SIG-M5 treated with dmso at 0.1 percent for 504 hours (cell line): ENCODE results near the gene ATP2A1.

ENCODE experiments used
- DNase-seq: peaks from one replicate; lab custom pipeline; 2025; ENCODE audit not compliant: unreplicated experiment; lab: John Stamatoyannopoulos, UW

ATP2A1 gene

GRCh38 chr16:28878083-28878926 is at the start of gene ATP2A1:
TSS of gene ATP2A1 (plus strand) at chr16:28878488. CDS start at chr16:28878672, 184 bp downstream.
- no peak for DNase-seq

GRCh38 chr16:28829747-28830146 is 48.5 kb upstream of the ATP2A1 start:
- no peak for DNase-seq

DNA sequence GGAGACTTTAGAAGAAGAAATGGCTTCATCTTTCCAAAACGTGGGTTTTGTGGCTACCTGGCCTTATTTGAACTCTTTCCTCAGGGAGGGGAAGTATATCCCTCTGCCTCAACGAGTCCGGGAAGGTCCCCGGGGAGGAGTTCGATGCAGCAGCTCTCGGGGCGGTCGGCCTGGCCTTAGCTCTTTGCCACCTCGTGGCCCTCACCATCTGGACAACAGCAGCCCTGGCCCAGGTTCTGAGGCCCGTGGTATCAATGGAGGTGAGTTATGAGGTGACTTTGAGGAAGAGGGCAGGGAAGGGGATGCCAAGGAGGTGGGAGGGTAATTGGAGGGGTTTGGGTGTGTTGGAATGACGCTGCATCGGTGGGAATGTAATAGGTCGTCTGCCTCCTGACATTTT is 47.8 kb upstream of the ATP2A1 start:
- DNase-seq, result no peak

DNA sequence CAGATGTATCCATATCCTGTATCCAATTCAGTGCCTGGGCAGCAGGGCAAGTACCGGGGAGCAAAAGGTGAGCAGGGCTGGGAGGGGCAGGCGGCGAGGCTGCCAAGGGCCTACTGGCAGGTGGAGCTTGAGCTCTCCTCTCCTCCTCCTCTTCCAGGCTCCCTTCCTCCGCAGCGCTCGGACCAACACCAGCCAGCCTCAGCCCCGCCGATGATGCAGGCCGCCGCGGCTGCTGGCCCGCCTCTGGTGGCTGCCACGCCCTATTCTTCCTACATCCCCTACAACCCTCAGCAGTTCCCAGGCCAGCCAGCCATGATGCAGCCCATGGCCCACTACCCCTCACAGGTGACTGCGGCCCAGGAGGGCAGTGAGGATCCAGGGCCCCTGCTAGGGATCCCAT is 43.9 kb upstream of the ATP2A1 start:
- DNase-seq, result no peak

DNA sequence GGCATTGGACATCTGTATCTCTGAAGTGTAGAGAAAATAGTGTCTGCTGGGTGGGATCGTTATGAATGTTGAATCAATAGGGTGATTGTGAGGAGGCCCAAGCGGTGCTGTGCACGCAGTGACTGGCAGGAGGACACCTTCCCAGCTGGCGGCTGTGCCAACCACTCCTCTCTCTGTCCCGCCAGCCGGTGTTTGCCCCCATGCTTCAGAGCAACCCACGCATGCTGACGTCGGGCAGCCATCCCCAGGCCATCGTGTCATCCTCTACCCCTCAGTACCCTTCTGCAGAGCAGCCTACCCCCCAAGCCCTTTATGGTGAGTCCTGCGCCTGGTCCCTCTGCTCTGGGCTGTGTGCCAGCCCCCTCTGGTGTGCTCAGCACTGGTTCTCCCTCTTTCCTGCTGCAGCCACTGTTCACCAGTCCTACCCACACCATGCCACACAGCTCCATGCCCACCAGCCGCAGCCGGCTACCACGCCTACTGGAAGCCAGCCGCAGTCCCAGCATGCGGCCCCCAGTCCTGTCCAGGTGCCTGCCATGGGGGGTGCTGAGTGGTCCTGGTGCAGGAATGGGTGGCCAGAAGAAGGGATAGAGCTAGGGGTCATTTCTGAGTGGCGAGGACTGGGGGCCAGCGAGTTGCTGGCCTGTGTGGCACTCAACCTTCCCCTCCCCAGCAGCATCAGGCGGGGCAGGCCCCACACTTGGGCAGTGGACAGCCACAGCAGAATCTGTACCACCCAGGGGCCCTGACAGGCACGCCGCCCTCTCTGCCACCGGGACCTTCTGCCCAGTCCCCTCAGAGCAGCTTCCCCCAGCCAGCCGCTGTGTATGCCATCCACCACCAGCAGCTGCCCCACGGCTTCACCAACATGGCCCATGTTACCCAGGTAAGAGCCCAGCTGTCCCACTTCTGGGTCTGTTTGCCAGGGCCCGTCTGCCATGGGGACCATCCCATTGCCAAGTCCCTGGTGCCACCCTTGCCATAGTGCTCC is 43.1 kb upstream of the ATP2A1 start:
- DNase-seq, result no peak

DNA sequence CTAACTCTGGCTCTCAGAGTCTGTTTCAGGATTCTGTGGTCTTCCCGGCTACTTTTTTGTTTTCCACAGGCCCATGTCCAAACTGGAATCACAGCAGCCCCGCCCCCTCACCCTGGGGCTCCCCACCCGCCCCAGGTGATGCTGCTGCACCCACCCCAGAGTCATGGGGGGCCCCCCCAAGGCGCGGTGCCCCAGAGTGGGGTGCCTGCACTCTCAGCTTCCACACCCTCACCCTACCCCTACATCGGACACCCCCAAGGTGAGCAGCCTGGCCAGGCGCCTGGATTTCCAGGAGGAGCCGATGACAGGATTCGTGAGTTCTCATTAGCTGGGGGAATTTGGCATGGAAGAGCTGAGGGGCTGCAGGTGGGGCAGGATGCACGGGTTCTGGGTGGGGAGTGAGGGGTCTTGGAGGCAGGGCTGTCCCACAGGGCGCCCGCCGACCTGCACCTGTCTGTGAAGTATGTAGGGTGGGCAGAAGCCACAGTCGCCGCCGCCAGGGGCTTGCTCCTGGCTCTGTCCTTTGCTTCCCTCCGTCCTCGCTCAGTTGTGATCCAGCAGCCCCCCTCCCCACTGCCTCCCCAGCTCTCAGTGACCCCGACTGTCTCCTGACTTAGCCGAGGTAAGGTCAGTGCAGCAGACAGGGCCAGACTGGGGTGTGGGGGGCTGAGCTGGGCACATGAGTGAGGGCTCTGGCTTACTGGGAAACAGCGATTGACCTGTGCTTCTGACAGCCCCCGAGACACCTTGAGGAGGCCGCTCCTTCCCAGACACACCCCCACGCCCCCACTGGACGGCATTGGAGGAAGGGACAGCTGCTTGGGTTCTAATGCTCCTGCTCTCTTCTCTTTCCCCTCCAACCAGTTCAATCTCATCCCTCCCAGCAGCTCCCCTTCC is 42.2 kb upstream of the ATP2A1 start:
- no peak for DNase-seq

- DNase-seq, result no peak
Measured at GRCh38 chr16:28836761-28837064, 41.6 kb upstream of the ATP2A1 start.

DNA sequence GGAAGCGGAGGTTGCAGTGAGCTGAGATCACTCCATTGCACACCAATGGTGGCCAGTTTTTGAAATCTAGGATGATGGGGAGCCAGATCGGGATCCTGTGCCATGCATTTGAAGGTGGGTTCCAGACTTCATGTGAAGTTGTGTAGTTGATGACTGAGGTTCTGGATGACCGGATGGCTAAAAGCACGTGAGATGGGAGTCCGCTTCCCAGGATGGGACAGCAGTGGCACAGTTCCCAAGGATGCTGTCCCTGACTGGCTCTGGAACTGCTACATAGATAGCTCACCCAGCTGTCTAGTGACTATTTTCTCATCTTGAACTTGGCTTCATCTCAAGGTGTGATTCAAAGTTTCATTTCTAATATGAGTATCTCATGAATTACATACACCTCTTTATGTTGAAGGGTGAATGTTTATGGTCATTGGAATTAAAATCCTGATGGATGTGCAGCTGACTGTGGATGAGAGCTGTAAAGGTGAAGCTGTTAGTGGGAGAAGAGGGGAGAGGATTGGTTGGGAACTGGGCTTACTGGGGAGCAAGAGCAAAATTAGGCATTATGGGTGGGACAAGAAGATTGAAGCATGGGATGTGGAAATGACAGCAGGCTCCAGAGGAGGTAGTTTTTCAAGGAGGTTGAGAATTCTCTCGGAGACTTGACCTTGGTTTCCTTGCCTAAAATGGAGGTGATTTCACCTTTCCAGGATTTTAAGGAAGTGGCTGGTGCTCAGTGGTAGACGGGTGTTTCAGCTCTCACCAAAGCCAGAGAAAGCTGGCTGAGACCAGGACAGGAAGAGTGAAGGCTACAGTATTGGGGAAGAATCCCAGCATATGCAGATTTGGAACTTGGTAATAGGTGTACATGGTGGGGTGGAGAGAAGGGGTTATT is 40.4 kb upstream of the ATP2A1 start:
- DNase-seq, result no peak

- no peak for DNase-seq
Measured at GRCh38 chr16:28838558-28838918, 39.8 kb upstream of the ATP2A1 start.

- no peak for DNase-seq
Measured at GRCh38 chr16:28839004-28839639, 39.2 kb upstream of the ATP2A1 start.

DNA sequence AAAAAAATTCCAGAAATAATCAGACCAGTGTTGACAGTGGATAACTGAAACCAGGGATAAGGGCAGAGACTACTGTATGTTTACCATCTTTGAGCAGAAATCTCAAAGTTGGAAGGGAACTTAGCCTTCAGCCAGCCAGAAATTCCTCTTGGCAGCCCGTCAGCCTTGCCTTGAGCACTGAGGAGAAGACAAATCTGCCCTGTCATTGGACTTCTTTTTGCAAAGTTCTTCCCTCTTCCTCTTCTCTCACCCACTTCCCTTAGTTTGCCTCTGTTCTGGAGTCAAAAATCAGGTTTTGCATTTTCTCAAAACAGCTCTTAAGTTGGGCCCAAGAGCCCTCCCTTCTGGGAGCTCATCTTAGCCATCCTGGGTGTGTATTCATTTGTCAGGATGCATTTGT is 38.4 kb upstream of the ATP2A1 start:
- no peak for DNase-seq

- no peak for DNase-seq
Measured at GRCh38 chr16:28842696-28843095, 35.6 kb upstream of the ATP2A1 start.

- DNase-seq, result no peak
Measured at GRCh38 chr16:28843766-28844165, 34.5 kb upstream of the ATP2A1 start.

DNA sequence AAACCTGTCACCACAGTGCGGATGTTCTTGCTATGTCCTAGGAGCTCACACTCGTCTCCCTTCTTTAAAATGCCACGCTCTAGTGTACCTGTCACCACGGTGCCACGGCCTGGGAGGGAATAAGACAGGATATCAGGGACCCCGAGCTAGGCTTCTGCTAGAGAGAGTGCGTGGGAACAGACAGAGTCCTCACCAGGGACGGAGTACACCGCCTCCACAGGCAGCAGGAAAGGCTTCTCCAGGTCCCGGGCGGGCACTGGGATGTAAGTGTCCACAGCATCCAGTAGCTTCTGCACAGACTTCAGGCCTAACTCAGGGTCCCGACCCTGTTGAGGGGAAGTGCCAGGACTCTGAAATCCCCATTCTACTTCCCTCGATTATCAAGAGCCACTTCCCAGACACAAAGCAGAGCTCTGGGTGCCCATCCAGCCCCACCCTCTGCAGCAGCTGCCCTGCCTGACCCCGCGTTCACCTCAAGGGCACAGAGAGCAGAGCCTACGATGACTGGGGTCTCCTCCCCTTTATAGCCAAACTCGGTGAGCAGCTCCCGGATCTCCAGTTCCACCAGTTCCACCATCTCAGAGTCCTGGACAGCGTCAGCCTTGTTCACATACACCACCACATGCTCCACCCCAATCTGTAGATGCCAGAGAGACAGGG is 33.9 kb upstream of the ATP2A1 start:
- DNase-seq, result no peak

- DNase-seq, result peak; percentile 70
Measured at GRCh38 chr16:28845293-28845692, 33.0 kb upstream of the ATP2A1 start.

DNA sequence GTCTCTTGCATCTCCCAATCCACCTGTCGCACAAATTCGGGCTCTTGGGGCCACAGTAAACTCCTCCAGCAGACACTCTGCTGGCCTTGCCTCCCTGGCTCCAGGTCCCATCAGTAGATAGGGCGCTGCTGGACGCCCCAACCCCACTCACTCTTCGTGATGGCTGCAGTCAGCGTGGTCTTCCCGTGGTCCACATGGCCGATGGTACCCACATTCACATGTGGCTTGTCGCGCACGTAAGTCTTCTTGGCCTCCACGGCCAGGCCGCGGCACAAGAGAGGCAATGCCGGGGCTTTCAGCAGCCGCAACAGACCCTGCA is 32.6 kb upstream of the ATP2A1 start:
- DNase-seq, result no peak

- DNase-seq, result peak; percentile 97
Measured at GRCh38 chr16:28846080-28846932, 32.0 kb upstream of the ATP2A1 start, which contains the start of gene TUFM. TSS of gene TUFM (minus strand) at chr16:28846348. CDS start at chr16:28846269, 79 bp downstream.

DNA sequence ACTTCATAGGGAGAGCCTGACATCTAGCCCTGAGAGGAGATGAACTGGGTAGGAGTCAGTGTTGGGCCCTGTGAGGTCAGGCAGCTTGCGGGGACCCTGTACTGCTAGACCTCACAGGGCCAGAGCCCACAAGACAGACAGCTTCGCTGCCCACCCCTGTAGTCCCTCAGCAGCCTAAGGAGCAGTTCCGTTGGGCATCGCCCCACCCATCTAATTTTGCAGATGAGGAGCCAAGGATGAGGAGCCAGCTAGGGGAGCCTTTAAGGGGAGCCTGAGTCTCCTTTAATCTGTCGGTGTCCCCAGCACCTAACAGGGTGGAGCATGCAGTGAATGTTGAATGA is 31.4 kb upstream of the ATP2A1 start:
- DNase-seq, result no peak
